B cell (primary cell): ENCODE data around the gene RTN4RL2. TPM values are rescaled to one million over a fixed set of nuclear protein-coding genes. Genes with fewer than 3 reads are reported as not detected.

Experiments used
- ATAC-seq: fragments of 200-7000 bp; cut with Tn5 transposase; one replicate; pipeline ENCODE4 v1.10.0; 2021; ENCODE audit warnings: low read depth, mild to moderate bottlenecking, moderate number of reproducible peaks, moderate library complexity
- CTCF ChIA-PET: fragments of 350-600 bp; sonication (Branson Sonifier 250); formaldehyde crosslinking; loops from one replicate; lab custom pipeline; 2021; ENCODE audit warnings: antibody characterized with exemption, inconsistent platforms; lab: Charles Lee
- POLR2A ChIA-PET: fragments of 350-600 bp; sonication (Branson Sonifier 250); formaldehyde crosslinking; loops from one replicate; lab custom pipeline; 2021; ENCODE audit warnings: antibody characterized with exemption; lab: Charles Lee
- DNase-seq: peaks from one replicate; pipeline ENCODE4 v3.0.0; 2013
- H2AFZ ChIP-seq: 2 replicates; pipeline ENCODE4 v1.6.1; 2012; ENCODE audit warnings: mild to moderate bottlenecking, low read depth, low read length; ENCODE audit not compliant: insufficient read depth, poor library complexity, severe bottlenecking
- H3K27ac ChIP-seq, 2 donors: 1 replicate in 1 of 2; 2 replicates in 1 of 2; pipeline ENCODE4 v1.5.1; 2012 to 2013; ENCODE audit warnings: low read length in 2 of 2, mild to moderate bottlenecking in 2 of 2, moderate library complexity in 1 of 2
- H3K27me3 ChIP-seq, 4 experiments: fragments of 200-600 bp in 1 of 4; sonication (generic) in 1 of 4; replicated peaks in 1 of 4; 1 replicate in 2 of 4; 2 replicates in 2 of 4; pipeline versions ENCODE4 v1.6.1 to v1.7.0; 2013 to 2016; ENCODE audit warnings: low read length in 3 of 4, mild to moderate bottlenecking in 2 of 4, mixed read lengths in 1 of 4, moderate library complexity in 1 of 4; ENCODE audit not compliant: insufficient read depth in 4 of 4, control insufficient read depth in 3 of 4; ENCODE audit errors: control extremely low read depth in 1 of 4
- H3K36me3 ChIP-seq, 2 experiments: replicated peaks in 1 of 2; 1 replicate in 1 of 2; 2 replicates in 1 of 2; pipeline versions ENCODE4 v1.6.1 to v1.7.1; 2013; ENCODE audit warnings: low read length in 1 of 2; ENCODE audit not compliant: insufficient read depth in 2 of 2, control insufficient read depth in 1 of 2; ENCODE audit errors: control extremely low read depth in 1 of 2, extremely low read depth in 1 of 2
- H3K4me1 ChIP-seq, 2 donors: fragments of 200-600 bp in 1 of 2; sonication (generic) in 1 of 2; 1 replicate in 1 of 2; 2 replicates in 1 of 2; pipeline versions ENCODE4 v1.5.1 to v1.6.1; 2013 to 2017; ENCODE audit warnings: low read length in 2 of 2; ENCODE audit not compliant: control insufficient read depth in 2 of 2, insufficient read depth in 2 of 2
- H3K4me2 ChIP-seq: replicated peaks from 2 replicates; pipeline ENCODE3; 2012; ENCODE audit warnings: mild to moderate bottlenecking, low read depth, low read length; ENCODE audit not compliant: poor library complexity, severe bottlenecking
- H3K4me3 ChIP-seq, 5 experiments: fragments of 200-600 bp in 1 of 5; sonication (generic) in 1 of 5; 1 replicate in 3 of 5; 2 replicates in 2 of 5; pipeline versions ENCODE4 v1.5.1 to v1.7.0; 2011 to 2016; ENCODE audit warnings: low read length in 4 of 5, mild to moderate bottlenecking in 4 of 5, low read depth in 2 of 5, control low read depth in 1 of 5, moderate library complexity in 1 of 5; ENCODE audit not compliant: insufficient read depth in 1 of 5; ENCODE audit errors: control extremely low read depth in 1 of 5, extremely low read depth in 1 of 5
- H3K79me2 ChIP-seq: fragments of 200-600 bp; sonication (generic); one replicate; pipeline ENCODE4 v1.6.0; 2016; ENCODE audit warnings: low read length; ENCODE audit not compliant: control insufficient read depth, insufficient read depth
- H3K9ac ChIP-seq: fragments of 200-600 bp; sonication (generic); 2 replicates; pipeline ENCODE4 v1.6.1; 2017; ENCODE audit warnings: mild to moderate bottlenecking, low read length, moderate library complexity
- H3K9me3 ChIP-seq, 3 donors: one replicate each; pipeline versions ENCODE4 v1.6.1 to v1.7.1; 2013; ENCODE audit warnings: low read length in 2 of 3; ENCODE audit not compliant: control insufficient read depth in 2 of 3, insufficient read depth in 1 of 3; ENCODE audit errors: control extremely low read depth in 1 of 3
- H4K20me1 ChIP-seq: 2 replicates; pipeline ENCODE4 v1.6.0; 2012; ENCODE audit warnings: mild to moderate bottlenecking, low read length; ENCODE audit not compliant: insufficient read depth, control insufficient read depth, poor library complexity, severe bottlenecking
- H3K27ac Mint-ChIP-seq: one replicate; pipeline ENCODE4 v1.8.0; 2021; ENCODE audit warnings: mixed read lengths
- H3K27me3 Mint-ChIP-seq: one replicate; pipeline ENCODE4 v1.8.0; 2021; ENCODE audit warnings: mixed read lengths
- H3K4me1 Mint-ChIP-seq: one replicate; pipeline ENCODE4 v1.8.0; 2021; ENCODE audit warnings: mixed read lengths
- H3K4me3 Mint-ChIP-seq: one replicate; pipeline ENCODE4 v1.8.0; 2021; ENCODE audit warnings: mixed read lengths
- H3K9me3 Mint-ChIP-seq: one replicate; pipeline ENCODE4 v1.8.0; 2022; ENCODE audit warnings: mixed read lengths; ENCODE audit not compliant: insufficient read depth
- CTCF ChIP-seq: fragments of 200-600 bp; IDR thresholded peaks from one replicate; pipeline ENCODE4 v1.8.0; 2022; ENCODE audit warnings: antibody characterized with exemption, mild to moderate bottlenecking
- EZH2 ChIP-seq: IDR thresholded peaks from 2 replicates; pipeline ENCODE4 v1.6.1; 2012; ENCODE audit warnings: borderline replicate concordance, low read depth, mild to moderate bottlenecking, moderate library complexity, low read length; ENCODE audit not compliant: insufficient read depth, poor library complexity, severe bottlenecking
- WGBS: methylation state at CpG from one replicate; pipeline ENCODE4 v1.1.5; 2013; ENCODE audit warnings: missing lambda C conversion rate; ENCODE audit not compliant: insufficient coverage; 5-methylcytosine and 5-hydroxymethylcytosine counted together
- intact Hi-C: fragments of 100-400 bp; cut with micrococcal nuclease; formaldehyde crosslinking; loops from one replicate; pipeline ENCODE4 v1.10.0; 2022
- polyA plus RNA-seq: library from polyadenylated mRNA; depleted of rRNA; stranded (reverse); fragments of >200 nt; gene quantifications from 2 replicates; pipeline ENCODE4 v1.2.3, GENCODE V29; 2012
- total RNA-seq, 2 donors: library from RNA; stranded (reverse); fragments of 120-200 nt in 1 of 2; gene quantifications; 1 replicate in 1 of 2; 2 replicates in 1 of 2; pipeline versions ENCODE4 v1.2.3 to v1.2.4, GENCODE V29; 2013 to 2022

RTN4RL2 gene
- total and polyA plus RNA-seq, 2 donors (not counting 1 experiment from before 2014, with no cell fraction given), result 0.12 to 0.13 TPM

GRCh38 chr11:57502870-57503269 lies 42.5 kb downstream of the RTN4RL2 start:
- Histone ChIP-seq H3K36me3 (no peaks in the 10 kb centered on the region), H3K9ac (no peak overlapping the region), H3K9me3 (peaks cover 0 to 4% (median 0%) of the 10 kb centered on the region in 3 donors), H2AFZ (no peak overlapping the region), H3K4me2 (no peak overlapping the region), H3K27ac (no peak overlapping the region), H4K20me1 (no peaks in the 10 kb centered on the region), H3K79me2 (no peaks in the 10 kb centered on the region), H3K4me3 (no peak overlapping the region), H3K27me3 (no peaks in the 10 kb centered on the region), H3K4me1 (peaks cover 0 to 6% of the 10 kb centered on the region in 2 donors)
- intact Hi-C loops, result no loop called here
- no peak overlapping the region for H3K4me3 Mint-ChIP-seq
- TF ChIP-seq CTCF, result no peak
- no peak for TF ChIP-seq EZH2
- H3K27me3 Mint-ChIP-seq, result no peaks in the 10 kb centered on the region
- no peak overlapping the region for H3K27ac Mint-ChIP-seq
- ATAC-seq, result no peak
- ChIA-PET CTCF (interaction anchor here (2.4 to 7.6 kb wide), 3 partner anchors 9 to 45 kb away, joined by 12 to 34 read pairs (median 17); no protein-coding TSS in a partner anchor), POLR2A (no interaction called here)
- no peaks in the 10 kb centered on the region for H3K9me3 Mint-ChIP-seq
- peaks cover 6% of the 10 kb centered on the region for H3K4me1 Mint-ChIP-seq
- DNase-seq, result no peak

- H3K4me1 Mint-ChIP-seq, result peaks cover 6% of the 10 kb centered on the region
- Histone ChIP-seq H3K4me2 (no peak overlapping the region), H3K36me3 (no peaks in the 10 kb centered on the region), H3K27me3 (no peaks in the 10 kb centered on the region), H3K4me3 (no peak overlapping the region), H4K20me1 (no peaks in the 10 kb centered on the region), H3K4me1 (peaks cover 0 to 2% of the 10 kb centered on the region in 2 donors), H3K27ac (no peak overlapping the region), H3K9me3 (peaks cover 0 to 2% (median 0%) of the 10 kb centered on the region in 3 donors), H2AFZ (no peak overlapping the region), H3K9ac (no peak overlapping the region), H3K79me2 (no peaks in the 10 kb centered on the region)
- DNase-seq (no peak), ATAC-seq (no peak)
- no peak overlapping the region for H3K4me3 Mint-ChIP-seq
- H3K9me3 Mint-ChIP-seq, result no peaks in the 10 kb centered on the region
- ChIA-PET CTCF (interaction anchor here (0.7 to 5.5 kb wide), 5 partner anchors 11 to 138 kb away, joined by 3 to 49 read pairs (median 5); no protein-coding TSS in a partner anchor), POLR2A (no interaction called here)
- intact Hi-C loops, result no loop called here
- TF ChIP-seq EZH2 (no peak), CTCF (no peak)
- 100% methylated on average over 1 of the region's 4 CpGs for WGBS
- no peaks in the 10 kb centered on the region for H3K27me3 Mint-ChIP-seq
- H3K27ac Mint-ChIP-seq, result no peak overlapping the region
Observed at GRCh38 chr11:57504511-57504910, 44.2 kb downstream of the RTN4RL2 start.
